PC-3 (cell line): Measurements from ENCODE around the gene FOXI1.

Source experiments
- EZH2 ChIP-seq: fragments of 300-600 bp; sonication (generic); IDR thresholded peaks from one replicate; pipeline ENCODE4 v1.6.1; 2017; ENCODE audit warnings: antibody characterized with exemption, mild to moderate bottlenecking, low read length; ENCODE audit not compliant: unreplicated experiment
- TF ChIP-seq, protein P1 (sequence below): fragments of 300-600 bp; sonication (generic); conservative IDR thresholded peaks from 2 replicates; pipeline ENCODE4 v1.5.1; 2017; ENCODE audit warnings: antibody characterized with exemption, low read depth, mild to moderate bottlenecking, low read length

DNA sequence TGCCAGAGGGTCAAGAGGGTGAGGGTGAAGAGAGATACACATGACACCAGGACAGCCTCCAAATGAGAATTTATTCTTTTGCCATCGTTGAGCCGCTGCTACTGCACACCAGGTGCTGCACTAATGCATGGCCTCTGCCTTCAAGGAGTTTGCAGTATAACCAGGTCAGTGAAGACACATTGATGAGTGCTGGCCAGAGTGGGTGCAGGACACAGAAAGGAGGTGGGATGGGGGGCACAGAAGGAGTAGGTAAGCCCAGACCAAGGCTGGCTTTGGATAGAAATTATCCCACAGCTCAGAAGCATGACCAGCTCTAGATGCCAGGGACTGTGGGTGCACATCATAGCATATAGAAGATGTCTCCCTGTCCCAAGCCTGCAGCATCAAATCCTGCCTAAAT, 38.0 kb downstream of the FOXI1 start:
- TF ChIP-seq, protein P1, sequence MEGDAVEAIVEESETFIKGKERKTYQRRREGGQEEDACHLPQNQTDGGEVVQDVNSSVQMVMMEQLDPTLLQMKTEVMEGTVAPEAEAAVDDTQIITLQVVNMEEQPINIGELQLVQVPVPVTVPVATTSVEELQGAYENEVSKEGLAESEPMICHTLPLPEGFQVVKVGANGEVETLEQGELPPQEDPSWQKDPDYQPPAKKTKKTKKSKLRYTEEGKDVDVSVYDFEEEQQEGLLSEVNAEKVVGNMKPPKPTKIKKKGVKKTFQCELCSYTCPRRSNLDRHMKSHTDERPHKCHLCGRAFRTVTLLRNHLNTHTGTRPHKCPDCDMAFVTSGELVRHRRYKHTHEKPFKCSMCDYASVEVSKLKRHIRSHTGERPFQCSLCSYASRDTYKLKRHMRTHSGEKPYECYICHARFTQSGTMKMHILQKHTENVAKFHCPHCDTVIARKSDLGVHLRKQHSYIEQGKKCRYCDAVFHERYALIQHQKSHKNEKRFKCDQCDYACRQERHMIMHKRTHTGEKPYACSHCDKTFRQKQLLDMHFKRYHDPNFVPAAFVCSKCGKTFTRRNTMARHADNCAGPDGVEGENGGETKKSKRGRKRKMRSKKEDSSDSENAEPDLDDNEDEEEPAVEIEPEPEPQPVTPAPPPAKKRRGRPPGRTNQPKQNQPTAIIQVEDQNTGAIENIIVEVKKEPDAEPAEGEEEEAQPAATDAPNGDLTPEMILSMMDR = no peak
- no peak for TF ChIP-seq EZH2
